NOMO-1 treated with dmso at 0.1 percent for 144 hours (cell line): Measurements from ENCODE around the gene DIS3L2.
"Not testable (repeated sequence)": the region's sequence is repeated elsewhere in the genome, so short reads cannot be mapped to it uniquely, and the experiment has no call there.

Experiments used
- DNase-seq: peaks from one replicate; lab custom pipeline; 2025; ENCODE audit not compliant: unreplicated experiment; lab: John Stamatoyannopoulos, UW

The DIS3L2 gene

DNA sequence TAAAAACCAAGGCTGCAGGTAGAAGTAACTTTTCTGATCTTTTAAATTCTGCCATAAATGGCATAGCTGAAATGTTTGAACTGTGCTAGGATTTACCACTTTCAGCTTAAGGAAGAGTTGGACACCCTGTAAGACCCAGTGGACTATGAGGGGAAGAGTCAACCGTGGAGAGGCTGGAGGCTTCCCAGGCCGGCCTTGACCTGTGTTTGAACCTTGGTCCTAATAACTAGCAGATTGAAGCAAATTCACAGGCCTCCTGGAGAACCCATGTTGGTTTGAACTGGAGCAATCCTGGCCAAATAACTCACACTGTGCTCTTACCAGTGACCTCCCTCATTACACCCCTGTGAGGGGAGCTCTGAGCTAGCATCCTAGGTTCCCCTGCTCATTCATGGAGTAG lies 329.8 kb downstream of the DIS3L2 start:
- DNase-seq = no peak

DNA sequence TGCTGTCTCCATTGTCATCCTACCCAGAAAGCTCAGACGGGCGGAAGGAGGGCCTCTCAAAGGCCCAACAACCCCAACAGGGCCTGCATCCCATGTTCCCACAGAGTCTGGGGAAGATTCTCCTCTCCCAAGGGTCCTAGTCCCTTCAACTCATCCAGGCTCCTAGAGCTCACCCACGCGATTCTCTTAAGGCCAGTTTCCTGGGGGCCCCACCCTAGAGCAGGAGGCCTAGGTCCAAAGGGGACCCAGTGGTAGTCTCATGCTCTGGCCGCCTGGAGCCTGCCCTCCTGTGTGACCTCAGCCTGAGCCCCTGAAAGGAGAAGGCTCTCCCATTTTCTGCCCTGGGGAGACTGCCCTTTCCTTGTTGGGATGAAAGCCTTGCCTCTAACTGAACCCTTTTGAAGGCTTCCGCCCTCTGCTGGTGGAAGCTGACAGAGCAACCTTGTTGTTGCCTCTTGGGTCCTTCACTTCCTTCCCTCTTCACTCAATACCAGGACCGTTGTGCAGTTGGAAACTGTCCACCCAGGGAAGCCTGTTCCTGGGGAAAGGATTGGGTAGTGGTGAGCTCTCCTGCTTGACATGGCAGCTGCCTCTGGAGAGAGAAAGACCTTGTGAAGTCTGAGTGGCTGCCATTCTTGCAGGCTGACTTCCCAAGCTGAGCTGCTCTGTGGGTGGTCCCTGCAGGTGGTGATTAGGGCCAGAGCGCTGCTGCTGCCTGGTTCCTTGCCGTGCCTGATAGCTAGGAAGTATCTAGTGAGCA lies 331.1 kb downstream of the DIS3L2 start:
- DNase-seq = peak; percentile 22

DNA sequence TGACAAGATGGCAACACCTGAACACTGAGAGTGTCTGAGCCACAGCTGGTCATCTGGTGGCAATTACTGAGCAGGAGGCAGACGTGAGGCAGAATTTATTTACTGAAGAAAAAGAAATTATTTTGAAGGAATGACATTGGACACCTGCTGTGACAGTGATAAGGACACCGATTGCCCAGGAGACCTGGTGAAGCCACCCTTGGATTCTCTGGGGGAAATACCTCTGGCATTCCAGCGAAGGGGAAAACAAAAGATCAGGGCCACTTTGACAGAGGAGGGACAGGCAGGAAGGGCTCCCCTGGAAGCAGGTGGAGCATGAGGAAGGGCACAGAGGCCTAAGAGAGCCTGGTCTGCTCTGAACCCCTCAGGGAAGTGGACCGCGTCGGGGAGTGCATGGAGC lies 331.7 kb downstream of the DIS3L2 start:
- no peak for DNase-seq

GRCh38 chr2:232295971-232296370 lies 334.5 kb downstream of the DIS3L2 start:
- no peak for DNase-seq

DNA sequence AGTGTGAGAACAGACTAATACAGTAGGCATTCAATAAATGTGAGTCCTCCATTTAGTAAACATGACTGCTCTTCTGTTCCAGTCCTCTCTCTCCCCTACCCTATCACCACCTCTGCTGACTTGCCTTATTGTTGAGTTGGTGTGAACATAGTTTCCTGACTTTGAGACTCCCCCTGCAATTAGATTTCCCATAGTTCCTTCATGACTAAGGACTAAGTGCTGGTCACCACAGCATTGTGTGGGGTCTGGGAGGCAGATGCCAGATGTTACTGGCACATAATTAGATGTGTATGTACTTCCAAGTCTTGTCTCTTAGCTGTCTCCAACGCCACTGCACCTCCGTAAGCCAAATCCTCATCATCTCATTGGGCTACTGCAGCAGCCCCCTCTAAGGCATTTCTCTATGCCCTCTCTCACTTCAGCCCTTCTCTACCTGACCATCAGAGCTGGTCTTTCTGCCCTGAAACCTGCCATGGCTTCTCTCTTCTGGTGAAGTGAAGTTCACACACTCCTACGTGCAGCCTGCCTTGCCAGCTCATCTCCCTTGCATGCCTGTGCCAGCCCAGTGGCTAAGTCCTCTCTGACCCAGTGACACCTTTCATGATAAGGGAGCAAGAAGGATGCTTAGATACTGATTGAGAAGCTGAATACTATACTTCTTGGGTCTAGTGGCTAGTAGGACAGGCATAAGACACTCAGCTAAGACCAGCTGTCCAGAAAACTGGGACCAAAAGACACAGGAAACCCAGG lies 335.4 kb downstream of the DIS3L2 start:
- DNase-seq = no peak

DNA sequence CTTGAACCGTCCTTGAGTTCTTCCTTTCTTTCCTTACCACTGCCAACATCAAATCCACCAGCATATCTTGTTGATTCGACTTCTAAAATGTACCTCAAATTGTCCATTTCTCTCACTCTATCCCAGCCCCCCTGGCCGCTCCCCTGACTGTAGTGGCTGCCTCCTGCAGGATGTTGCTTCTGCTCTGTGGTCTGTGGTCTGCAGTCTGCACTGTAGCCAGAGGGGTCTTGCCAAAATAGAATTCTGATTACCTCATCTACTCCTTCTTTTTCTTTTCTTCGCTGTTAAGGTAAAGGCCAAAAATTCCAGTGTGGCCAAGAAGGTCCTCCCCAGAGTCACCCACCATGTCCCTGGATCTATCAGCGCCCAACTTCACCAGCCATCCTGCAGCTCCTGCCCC lies 337.6 kb downstream of the DIS3L2 start:
- no peak for DNase-seq

DNA sequence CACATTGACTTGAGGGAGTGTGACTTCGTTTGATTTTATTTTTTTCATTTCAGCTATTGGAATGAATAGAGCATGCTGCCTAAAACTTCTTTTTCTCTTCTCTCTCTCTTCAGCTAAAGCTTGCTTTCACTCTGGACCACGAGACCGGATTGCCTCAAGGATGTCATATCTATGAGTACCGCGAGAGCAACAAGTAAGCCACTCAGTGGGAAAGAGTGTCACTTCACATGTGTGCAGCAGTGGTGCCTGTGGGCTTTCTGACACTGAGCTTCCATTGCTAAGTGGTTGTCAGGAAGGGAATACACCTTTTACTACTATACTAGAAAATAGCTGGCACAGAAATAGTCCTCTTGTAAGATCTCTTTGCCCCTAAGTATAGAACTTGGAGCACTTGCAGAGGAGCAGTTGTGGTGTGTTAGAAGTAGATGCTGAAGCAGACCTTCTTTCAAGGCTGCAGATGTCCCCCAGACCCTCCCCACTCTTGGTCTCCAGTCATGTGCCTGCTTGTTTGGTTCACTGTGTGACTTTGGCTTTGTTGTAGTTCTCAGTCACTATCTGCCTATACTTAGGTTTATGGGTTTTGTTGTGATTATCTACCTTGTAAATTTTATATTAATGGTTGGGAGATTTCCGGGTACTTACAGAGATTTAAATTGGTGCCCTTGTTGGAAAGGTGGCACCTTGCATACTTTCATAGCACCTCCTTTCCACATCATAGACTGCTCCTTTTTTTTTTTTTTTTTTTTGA lies 338.6 kb downstream of the DIS3L2 start:
- no peak for DNase-seq

DNA sequence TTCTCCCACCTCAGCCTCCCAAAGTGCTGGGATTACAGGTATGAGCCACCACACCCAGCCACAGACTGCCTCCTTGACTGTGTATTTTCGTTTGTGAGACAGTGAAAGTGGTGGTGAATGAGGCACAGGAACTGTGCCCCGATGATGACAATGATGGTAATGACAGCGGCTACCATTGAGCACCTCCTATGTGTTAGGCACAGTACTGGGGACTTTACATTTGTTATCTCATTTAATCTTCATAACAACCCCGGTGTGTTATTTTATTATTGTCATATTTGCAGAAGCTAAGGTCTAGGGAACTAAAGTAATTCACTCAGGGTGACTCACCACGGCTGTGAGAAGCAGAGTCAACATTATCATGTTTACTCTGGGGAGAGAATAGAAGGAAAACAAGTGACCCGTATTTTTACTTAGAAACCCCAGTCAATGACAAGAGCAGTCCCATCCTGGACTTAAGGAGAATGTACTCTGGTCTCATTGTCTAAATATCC lies 339.4 kb downstream of the DIS3L2 start:
- no peak for DNase-seq

GRCh38 chr2:232304236-232304635 lies 342.7 kb downstream of the DIS3L2 start:
- DNase-seq = no peak

DNA sequence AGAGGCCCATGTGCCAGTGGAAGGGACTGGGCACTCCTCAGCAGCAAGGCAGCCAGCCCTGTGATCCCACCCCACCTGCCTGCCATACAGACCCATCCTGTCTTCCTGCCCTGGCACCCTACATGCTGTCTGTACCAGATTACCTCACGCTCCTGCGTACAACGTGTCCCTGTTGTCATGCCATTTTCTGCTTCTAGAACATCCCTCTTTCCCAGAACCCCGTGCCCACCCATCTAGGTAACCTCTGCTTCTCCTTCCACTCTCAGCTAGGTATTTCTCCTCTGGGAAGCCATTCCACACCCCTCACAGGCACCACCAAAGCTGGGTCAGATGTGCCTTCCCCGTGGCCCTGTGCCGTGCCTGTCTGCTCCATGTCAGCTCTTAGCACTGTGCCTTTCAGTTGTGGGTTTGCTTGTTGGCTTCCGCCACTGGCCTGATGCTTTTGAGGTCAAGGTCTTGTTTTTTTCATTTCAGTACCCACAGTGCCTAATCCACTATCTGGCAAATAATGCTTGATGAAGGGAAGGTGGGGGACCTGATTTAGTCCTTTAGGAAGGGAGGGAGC lies 345.3 kb downstream of the DIS3L2 start:
- no peak for DNase-seq

DNA sequence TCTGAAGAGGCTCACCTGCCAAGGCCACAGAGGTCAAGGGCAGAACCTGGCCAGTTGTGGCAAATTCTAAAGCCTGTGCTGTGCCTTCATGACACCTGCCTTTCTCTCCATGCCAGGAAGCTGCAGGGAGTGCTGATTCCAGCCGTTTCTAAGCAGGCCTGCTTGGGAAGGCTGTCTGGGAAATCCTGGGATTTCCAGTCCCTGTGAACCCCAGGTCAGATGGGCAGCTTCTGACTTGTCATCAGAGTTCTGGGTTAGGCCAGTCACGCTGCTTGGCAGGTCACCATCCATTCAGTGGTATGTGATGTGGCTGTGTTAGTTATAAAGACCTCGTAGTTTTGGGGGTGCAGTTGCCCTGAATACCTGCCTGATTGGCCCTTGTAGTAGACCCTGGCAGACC lies 346.3 kb downstream of the DIS3L2 start:
- DNase-seq = no peak

DNA sequence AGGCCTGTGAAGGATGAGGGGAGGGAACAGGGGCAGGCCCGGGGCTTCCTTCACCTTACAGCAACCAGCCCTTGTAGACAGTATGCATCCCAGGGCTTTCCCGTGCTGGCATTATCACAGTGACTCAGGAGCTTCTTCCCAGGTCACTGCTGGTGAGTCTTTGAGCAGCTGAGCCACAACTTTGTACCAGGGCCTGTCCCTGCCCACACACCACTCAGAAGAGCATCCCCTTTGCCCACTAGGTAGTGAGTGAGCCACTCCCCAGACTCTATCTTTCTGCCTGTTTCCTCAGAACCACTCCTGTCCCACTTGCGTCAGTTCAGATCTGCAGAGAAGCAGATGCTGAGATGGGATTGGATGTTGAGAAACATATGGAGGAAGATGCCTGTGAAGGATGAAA lies 347.5 kb downstream of the DIS3L2 start:
- no peak for DNase-seq

- no peak for DNase-seq
Observed at GRCh38 chr2:232309592-232309991, 348.1 kb downstream of the DIS3L2 start.

DNA sequence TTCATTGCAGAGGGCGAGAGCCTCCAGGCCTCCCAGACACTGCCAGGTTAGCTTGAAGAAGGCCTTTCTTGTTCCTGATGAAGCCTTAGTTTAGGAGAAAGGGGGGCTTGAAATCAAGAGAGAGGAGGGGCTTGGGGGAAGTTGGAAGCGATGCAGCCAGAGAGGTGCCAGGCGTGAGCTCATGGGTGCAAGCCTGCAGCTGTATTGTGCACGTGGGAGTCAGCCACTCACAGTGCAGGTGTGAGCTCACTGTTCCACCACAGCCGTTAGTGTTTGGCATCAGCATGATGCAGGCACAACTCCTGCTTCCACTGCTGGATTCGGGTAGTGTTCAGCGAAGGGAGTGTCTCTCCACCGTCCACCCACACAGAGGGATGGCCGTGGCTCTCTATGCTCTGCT lies 348.6 kb downstream of the DIS3L2 start:
- no peak for DNase-seq

DNA sequence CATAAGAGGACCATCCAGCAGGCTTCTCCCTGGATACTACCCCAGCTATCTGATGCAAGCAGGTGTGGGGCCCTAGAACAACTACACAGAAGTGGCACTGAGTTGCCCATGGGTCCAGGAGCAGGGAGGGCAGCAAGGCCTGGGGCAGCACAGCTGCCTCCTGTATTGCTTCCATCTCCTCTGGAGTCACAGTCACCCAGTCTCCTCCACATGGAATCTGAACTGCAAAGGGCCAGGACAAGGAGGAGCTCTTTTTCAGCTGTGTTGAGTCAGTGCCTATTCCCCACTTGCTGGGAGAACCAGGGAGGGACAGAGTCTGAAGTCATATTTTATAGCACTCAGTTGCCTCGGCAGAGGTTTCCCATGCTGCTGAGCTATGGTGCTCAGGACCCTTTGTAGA lies 349.2 kb downstream of the DIS3L2 start:
- no peak for DNase-seq

DNA sequence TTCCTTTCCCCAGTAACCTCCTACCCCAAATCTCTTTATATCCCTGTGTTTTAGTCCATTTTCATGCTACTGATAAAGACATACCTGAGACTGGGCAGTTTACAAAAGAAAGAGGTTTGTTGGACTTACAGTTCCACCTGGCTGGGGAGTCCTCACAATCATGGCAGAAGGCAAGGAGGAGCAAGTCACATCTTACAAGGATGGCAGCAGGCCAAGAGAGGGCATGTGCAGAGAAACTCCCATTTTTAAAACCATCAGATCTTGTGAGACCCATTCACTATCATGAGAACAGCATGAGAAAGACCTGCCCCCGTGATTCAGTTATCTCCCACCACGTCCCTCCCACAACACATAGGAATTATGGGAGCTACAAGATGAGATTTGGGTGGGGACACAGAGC lies 352.1 kb downstream of the DIS3L2 start:
- not testable (repeated sequence) for DNase-seq

DNA sequence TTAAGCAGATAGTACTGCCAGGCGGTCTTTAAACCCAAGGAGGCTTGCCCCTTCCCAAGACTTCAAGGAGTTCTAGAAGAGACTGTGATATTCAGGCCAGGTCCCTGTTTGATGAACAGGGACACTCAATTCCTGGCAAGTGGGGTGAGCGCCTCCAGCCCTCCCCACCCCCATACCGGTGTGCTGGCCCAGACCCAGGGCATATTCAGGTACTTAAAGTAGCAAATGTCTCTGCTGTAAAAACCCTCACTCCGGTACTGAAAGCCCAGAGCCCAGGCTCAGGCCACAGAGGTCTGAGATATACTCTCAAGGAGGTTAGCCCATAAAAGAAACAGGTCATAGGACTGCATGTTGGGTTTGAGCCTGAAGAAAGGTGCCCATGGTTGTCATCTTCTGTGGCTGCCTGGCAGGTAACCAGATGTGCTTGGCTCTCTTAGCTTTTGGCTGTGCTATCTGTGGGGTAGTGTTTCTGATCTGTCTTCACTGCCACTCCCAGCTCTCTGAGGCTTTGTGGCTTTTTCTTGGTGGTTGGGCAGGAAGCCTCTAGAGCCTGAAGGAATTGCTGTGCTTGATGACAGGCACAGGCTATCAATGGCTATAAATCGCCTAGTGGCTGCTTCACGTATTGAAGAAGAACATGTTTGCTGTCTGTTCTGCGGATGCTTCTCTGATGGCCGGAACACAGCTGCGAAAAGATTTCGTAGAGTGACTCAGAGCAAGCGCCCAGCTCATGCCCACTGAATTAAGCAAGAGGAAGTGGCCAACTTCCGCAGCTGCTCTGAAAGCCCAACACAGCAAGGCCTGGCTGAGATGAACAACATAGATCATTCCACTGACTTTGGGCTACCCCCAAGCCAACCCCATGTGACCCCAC lies 353.8 kb downstream of the DIS3L2 start:
- DNase-seq = peak; percentile 95

GRCh38 chr2:232315923-232316299 lies 354.4 kb downstream of the DIS3L2 start:
- DNase-seq = no peak

GRCh38 chr2:232316461-232317330 lies 355.2 kb downstream of the DIS3L2 start:
- DNase-seq = no peak
